ENCODE results near the gene IMPDH1.

The IMPDH1 gene

DNA sequence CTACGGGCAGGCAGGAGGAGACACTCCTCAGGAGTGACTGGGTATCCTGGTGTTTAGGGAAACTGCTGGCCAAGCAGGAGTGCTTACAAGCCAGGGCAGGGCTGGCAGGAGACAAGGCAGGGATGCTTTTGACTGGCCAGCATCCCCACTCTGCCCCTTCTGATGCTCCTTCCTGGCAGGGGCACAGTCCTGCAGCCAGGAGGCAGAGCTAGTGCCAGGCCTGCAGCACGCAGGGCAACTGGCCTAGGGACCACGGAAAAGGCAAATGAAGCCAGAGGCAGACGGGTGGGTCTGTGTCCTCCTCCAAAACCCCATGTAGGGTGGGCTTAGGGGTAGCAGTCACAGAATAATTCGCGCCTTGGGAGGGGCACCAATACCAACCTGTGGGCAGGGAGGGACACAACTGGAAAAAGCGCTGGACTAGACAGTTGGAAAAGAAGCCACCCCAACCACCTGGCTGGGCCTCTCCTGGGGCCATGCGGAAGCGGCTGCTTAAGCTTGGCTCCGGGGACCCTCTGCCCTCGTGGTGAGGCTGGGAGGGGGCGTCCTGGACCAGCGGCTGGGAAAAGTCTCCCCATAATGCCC, 4.8 kb downstream of the IMPDH1 start:
- Mint-ChIP-seq H3K36me3 (ENCODE audit: low read depth) (peaks cover 8% of the 10 kb centered on the region), H3K4me1 (ENCODE audit: low read depth) (peaks cover 41% of the 10 kb centered on the region), H3K27ac (peak overlapping the region; percentile 59), H3K9me3 (no peaks in the 10 kb centered on the region), H3K4me3 (peak overlapping the region; percentile 85), H3K27me3 (ENCODE audit: low read depth) (no peaks in the 10 kb centered on the region)

DNA sequence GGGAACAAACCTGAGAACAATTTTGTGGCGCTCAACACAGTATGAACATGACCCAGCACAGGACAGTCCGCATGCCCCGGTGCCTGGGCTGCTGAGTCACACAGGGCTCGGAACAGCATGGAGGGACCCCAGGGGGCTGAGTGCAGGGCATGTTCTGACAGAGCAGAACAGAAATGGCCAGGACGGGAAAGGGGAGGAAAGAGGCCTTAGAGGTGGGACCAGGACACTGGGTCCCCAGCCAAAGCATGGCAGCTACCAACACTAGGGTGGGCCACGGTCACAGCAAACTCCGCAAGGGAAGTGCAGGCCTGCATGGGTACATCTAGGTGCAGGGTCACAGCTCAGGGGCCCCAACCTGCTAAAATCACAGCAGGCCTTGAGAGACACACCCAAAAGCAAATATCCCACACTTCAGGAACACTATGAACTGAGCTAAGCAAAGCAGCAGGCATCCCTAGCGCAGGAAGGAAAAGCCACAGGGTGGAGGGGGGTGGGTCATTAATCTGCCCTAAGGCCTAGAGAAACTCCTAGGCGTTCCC, 5.6 kb downstream of the IMPDH1 start:
- peak overlapping the region; percentile 52 for H3K27ac Mint-ChIP-seq
- no peaks in the 10 kb centered on the region for H3K9me3 Mint-ChIP-seq
- H3K4me3 Mint-ChIP-seq: peak overlapping the region; percentile 72
- peaks cover 39% of the 10 kb centered on the region for H3K4me1 Mint-ChIP-seq (ENCODE audit: low read depth)
- peaks cover 11% of the 10 kb centered on the region for H3K36me3 Mint-ChIP-seq (ENCODE audit: low read depth)
- no peaks in the 10 kb centered on the region for H3K27me3 Mint-ChIP-seq (ENCODE audit: low read depth)

DNA sequence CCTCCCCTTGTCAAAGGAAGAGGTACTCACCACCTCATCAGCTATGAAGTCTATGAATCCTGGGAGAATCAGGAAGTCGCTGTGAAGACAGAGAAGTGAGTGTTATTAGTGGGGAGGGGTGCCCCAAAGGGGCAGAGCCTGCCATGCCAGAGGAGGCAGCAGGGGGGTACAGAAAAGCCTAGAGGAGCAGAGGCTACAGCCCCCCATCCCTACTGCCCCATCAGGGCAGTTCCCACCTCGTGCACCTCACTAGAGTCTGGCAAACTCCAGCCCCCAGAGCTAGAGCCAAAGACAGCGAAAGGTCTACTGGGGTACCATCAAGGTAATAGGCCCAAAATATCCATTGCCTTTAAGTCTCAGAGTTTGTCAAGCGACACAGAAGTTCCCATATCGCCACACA, 6.1 kb downstream of the IMPDH1 start:
- Mint-ChIP-seq H3K4me3 (peak overlapping the region; percentile 72), H3K27ac (no peak overlapping the region), H3K9me3 (no peaks in the 10 kb centered on the region), H3K27me3 (ENCODE audit: low read depth) (no peaks in the 10 kb centered on the region), H3K36me3 (ENCODE audit: low read depth) (peaks cover 11% of the 10 kb centered on the region), H3K4me1 (ENCODE audit: low read depth) (peaks cover 33% of the 10 kb centered on the region)

DNA sequence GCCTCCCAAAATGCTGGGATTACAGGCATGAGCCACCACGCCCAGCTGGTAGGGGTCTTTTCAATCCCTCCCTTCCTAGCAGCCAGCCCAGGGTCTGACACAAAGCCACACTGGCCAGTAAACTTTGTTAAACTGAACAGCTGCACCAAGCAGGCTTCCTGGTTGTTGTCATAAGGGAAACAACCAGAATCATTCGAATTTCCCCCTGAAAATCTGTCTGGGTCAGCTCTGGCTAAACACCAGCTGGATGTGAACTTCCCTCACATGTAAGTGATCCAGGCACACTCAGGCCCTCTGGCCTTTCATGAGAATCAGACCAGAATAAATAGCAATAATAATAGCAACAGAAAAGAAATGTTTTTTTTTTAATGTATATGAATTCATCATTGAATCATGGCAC, 7.4 kb downstream of the IMPDH1 start:
- Mint-ChIP-seq H3K36me3 (ENCODE audit: low read depth) (peaks cover 19% of the 10 kb centered on the region), H3K9me3 (no peaks in the 10 kb centered on the region), H3K4me1 (ENCODE audit: low read depth) (peaks cover 24% of the 10 kb centered on the region), H3K4me3 (no peak overlapping the region), H3K27me3 (ENCODE audit: low read depth) (no peaks in the 10 kb centered on the region), H3K27ac (no peak overlapping the region)

GRCh38 chr7:128400566-128400965, 9.2 kb downstream of the IMPDH1 start:
- Mint-ChIP-seq H3K4me3 (no peak overlapping the region), H3K27ac (no peak overlapping the region), H3K27me3 (ENCODE audit: low read depth) (no peaks in the 10 kb centered on the region), H3K4me1 (ENCODE audit: low read depth) (peaks cover 15% of the 10 kb centered on the region), H3K9me3 (no peaks in the 10 kb centered on the region), H3K36me3 (ENCODE audit: low read depth) (peaks cover 33% of the 10 kb centered on the region)

DNA sequence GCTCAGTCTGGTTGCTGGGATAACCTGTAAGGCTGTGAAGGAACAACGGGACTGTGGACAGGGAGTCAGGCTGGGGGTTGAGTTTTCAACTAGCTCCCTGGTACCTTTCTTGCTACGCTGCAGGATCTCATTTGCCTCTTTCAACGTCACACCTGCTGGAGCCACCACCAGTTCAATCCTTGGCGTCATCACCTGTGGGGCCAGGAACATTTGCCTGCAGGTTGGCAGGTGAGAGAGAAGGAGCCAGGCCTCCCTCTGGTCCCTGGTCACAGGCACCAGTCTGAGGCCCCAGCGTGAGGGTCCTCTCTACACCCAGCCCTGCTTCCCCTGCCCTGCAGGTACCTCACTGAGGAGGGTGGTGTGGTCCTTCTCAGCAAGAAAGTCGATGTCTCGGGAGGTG, 9.8 kb downstream of the IMPDH1 start:
- H3K27ac Mint-ChIP-seq: no peak overlapping the region
- H3K27me3 Mint-ChIP-seq (ENCODE audit: low read depth): no peaks in the 10 kb centered on the region
- H3K36me3 Mint-ChIP-seq (ENCODE audit: low read depth): peaks cover 33% of the 10 kb centered on the region
- H3K4me3 Mint-ChIP-seq: no peak overlapping the region
- no peaks in the 10 kb centered on the region for H3K9me3 Mint-ChIP-seq
- H3K4me1 Mint-ChIP-seq (ENCODE audit: low read depth): peaks cover 14% of the 10 kb centered on the region

DNA sequence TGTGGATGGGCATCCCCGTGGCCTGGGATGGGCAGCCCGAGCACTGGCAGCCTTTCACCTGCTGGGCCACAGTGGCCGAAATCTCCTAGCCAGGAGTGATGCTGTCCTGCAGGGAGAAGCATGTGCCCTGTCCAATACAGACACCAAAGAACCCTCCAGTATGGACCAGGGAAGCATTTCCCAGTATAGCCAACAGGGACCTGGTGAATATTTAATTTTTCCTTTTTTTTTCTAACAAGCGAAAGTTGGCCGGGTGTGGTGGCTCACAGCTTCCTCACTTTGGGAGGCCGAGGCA, 11.0 kb downstream of the IMPDH1 start:
- H3K4me1 Mint-ChIP-seq (ENCODE audit: low read depth): peaks cover 5% of the 10 kb centered on the region
- no peak overlapping the region for H3K4me3 Mint-ChIP-seq
- H3K27ac Mint-ChIP-seq: no peak overlapping the region
- H3K9me3 Mint-ChIP-seq: no peaks in the 10 kb centered on the region
- H3K36me3 Mint-ChIP-seq (ENCODE audit: low read depth): peaks cover 35% of the 10 kb centered on the region
- H3K27me3 Mint-ChIP-seq (ENCODE audit: low read depth): no peaks in the 10 kb centered on the region

- Mint-ChIP-seq H3K9me3 (no peaks in the 10 kb centered on the region), H3K27ac (no peak overlapping the region), H3K27me3 (ENCODE audit: low read depth) (no peaks in the 10 kb centered on the region), H3K36me3 (ENCODE audit: low read depth) (peaks cover 34% of the 10 kb centered on the region), H3K4me3 (no peak overlapping the region), H3K4me1 (ENCODE audit: low read depth) (peaks cover 4% of the 10 kb centered on the region)
Observed at GRCh38 chr7:128398016-128398840, 11.6 kb downstream of the IMPDH1 start.

GRCh38 chr7:128396357-128396756, 13.4 kb downstream of the IMPDH1 start:
- H3K9me3 Mint-ChIP-seq: no peaks in the 10 kb centered on the region
- H3K36me3 Mint-ChIP-seq (ENCODE audit: low read depth): peaks cover 31% of the 10 kb centered on the region
- no peak overlapping the region for H3K27ac Mint-ChIP-seq
- no peaks in the 10 kb centered on the region for H3K27me3 Mint-ChIP-seq (ENCODE audit: low read depth)
- H3K4me3 Mint-ChIP-seq: no peak overlapping the region
- H3K4me1 Mint-ChIP-seq (ENCODE audit: low read depth): no peaks in the 10 kb centered on the region

DNA sequence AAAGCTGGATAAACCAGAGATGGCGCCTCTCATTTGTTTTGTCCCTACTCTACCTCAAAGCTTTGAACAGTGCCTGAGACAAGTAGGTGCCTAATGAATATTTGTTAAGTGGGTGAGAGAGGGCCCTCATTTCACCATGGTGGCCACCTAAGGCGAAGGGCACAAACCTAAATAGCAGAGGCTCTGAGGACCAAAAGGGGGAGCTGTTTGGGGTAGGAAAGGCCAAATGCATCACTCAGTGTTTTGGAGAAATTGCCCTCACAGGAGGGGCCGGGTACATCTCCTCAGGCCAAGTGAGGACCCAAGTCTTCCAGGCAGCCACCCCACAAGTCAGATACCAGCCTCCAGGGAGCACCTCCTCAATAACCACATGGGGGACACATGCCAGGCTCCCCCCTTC, 14.0 kb downstream of the IMPDH1 start:
- Mint-ChIP-seq H3K4me3 (no peak overlapping the region), H3K4me1 (ENCODE audit: low read depth) (no peaks in the 10 kb centered on the region), H3K27me3 (ENCODE audit: low read depth) (no peaks in the 10 kb centered on the region), H3K36me3 (ENCODE audit: low read depth) (peaks cover 27% of the 10 kb centered on the region), H3K27ac (no peak overlapping the region), H3K9me3 (no peaks in the 10 kb centered on the region)

GRCh38 chr7:128394904-128395496, 14.8 kb downstream of the IMPDH1 start:
- Mint-ChIP-seq H3K4me1 (ENCODE audit: low read depth) (no peaks in the 10 kb centered on the region), H3K4me3 (no peak overlapping the region), H3K36me3 (ENCODE audit: low read depth) (peaks cover 27% of the 10 kb centered on the region), H3K27me3 (ENCODE audit: low read depth) (no peaks in the 10 kb centered on the region), H3K9me3 (no peaks in the 10 kb centered on the region), H3K27ac (no peak overlapping the region)

- no peaks in the 10 kb centered on the region for H3K27me3 Mint-ChIP-seq (ENCODE audit: low read depth)
- no peaks in the 10 kb centered on the region for H3K9me3 Mint-ChIP-seq
- no peaks in the 10 kb centered on the region for H3K4me1 Mint-ChIP-seq (ENCODE audit: low read depth)
- H3K27ac Mint-ChIP-seq: no peak overlapping the region
- peaks cover 24% of the 10 kb centered on the region for H3K36me3 Mint-ChIP-seq (ENCODE audit: low read depth)
- H3K4me3 Mint-ChIP-seq: no peak overlapping the region
Observed at GRCh38 chr7:128393526-128394330, 16.1 kb downstream of the IMPDH1 start.

GRCh38 chr7:128392446-128393327, 17.1 kb downstream of the IMPDH1 start:
- peaks cover 16% of the 10 kb centered on the region for H3K36me3 Mint-ChIP-seq (ENCODE audit: low read depth)
- no peak overlapping the region for H3K27ac Mint-ChIP-seq
- no peaks in the 10 kb centered on the region for H3K27me3 Mint-ChIP-seq (ENCODE audit: low read depth)
- H3K9me3 Mint-ChIP-seq: no peaks in the 10 kb centered on the region
- H3K4me3 Mint-ChIP-seq: no peak overlapping the region
- no peaks in the 10 kb centered on the region for H3K4me1 Mint-ChIP-seq (ENCODE audit: low read depth)

- Mint-ChIP-seq H3K27me3 (ENCODE audit: low read depth) (no peaks in the 10 kb centered on the region), H3K36me3 (ENCODE audit: low read depth) (peaks cover 12% of the 10 kb centered on the region), H3K27ac (no peak overlapping the region), H3K4me3 (no peak overlapping the region), H3K4me1 (ENCODE audit: low read depth) (no peaks in the 10 kb centered on the region), H3K9me3 (no peaks in the 10 kb centered on the region)
Observed at GRCh38 chr7:128391805-128392204, 18.0 kb downstream of the IMPDH1 start.

Data from T-helper 1 cell treated with Interleukin-12 subunit alpha and Interleukin-12 subunit beta and Interleukin-4 antibody, amounts not matched to agents 30 μg/mL and 1 μg/mL, for 36 hours (primary cell).